ENCODE results near the gene CACNA1G. TPM values are rescaled to one million over a fixed set of nuclear protein-coding genes. Genes with fewer than 3 reads are reported as not detected.

CACNA1G gene
- total RNA-seq, 1 donor from 2014 or later = 0.07 TPM

DNA sequence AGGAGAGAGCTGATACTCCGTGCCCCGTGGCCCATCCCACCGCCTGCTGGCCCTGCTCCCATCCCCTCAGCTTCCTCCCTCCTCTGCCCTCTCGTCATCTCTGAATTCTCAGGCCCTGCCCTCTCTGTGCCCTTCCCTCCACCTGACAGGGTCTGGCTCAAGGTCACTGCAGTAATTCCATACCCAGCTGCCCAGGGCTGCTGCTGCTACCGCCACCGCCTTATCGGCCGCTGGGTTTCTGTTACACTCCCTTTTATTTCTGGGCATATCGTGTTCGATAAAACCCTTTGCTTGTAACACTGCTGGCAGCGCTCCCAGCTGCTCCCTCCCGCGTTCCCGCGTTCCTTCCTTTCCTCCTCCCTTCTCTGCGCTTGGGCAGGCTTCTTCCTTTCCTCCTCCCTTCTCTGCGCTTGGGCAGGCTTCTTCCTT lies 26.8 kb upstream of the CACNA1G start:
- no peak for TF ChIP-seq CTCF (IDR thresholded peaks at IDR 0.05)
- CTCF ChIA-PET = no interaction called here
- Mint-ChIP-seq H3K4me3 (no peak overlapping the region), H3K4me1 (peaks cover 12% of the 10 kb centered on the region), H3K27ac (no peak overlapping the region), H3K36me3 (ENCODE audit: low read depth) (no peaks in the 10 kb centered on the region), H3K9me3 (no peaks in the 10 kb centered on the region), H3K27me3 (peaks cover 61% of the 10 kb centered on the region)
- ATAC-seq (ENCODE audit: low read depth) (no peak), DNase-seq (no peak)
- POLR2A ChIA-PET = no interaction called here
- intact Hi-C loops (cut with micrococcal nuclease) = no loop called here

GRCh38 chr17:50534222-50534978 lies 26.1 kb upstream of the CACNA1G start:
- no peak for DNase-seq
- ChIA-PET CTCF (no interaction called here), POLR2A (no interaction called here)
- intact Hi-C loops (cut with micrococcal nuclease) = no loop called here
- Mint-ChIP-seq H3K27me3 (peaks cover 57% of the 10 kb centered on the region), H3K27ac (no peak overlapping the region), H3K36me3 (ENCODE audit: low read depth) (no peaks in the 10 kb centered on the region), H3K4me1 (peaks cover 12% of the 10 kb centered on the region), H3K9me3 (no peaks in the 10 kb centered on the region), H3K4me3 (no peak overlapping the region)
- no peak for TF ChIP-seq CTCF (IDR thresholded peaks at IDR 0.05)
- peak; percentile 28 for ATAC-seq (ENCODE audit: low read depth)

GRCh38 chr17:50534979-50535326 lies 25.6 kb upstream of the CACNA1G start:
- CTCF ChIA-PET = no interaction called here
- ATAC-seq (ENCODE audit: low read depth) (no peak), DNase-seq (no peak)
- POLR2A ChIA-PET = no interaction called here
- H3K27me3 Mint-ChIP-seq = peaks cover 53% of the 10 kb centered on the region
- H3K4me3 Mint-ChIP-seq = no peak overlapping the region
- H3K4me1 Mint-ChIP-seq = peaks cover 12% of the 10 kb centered on the region
- no peaks in the 10 kb centered on the region for H3K36me3 Mint-ChIP-seq (ENCODE audit: low read depth)
- intact Hi-C loops (cut with micrococcal nuclease) = no loop called here
- no peak overlapping the region for H3K27ac Mint-ChIP-seq
- TF ChIP-seq CTCF (IDR thresholded peaks at IDR 0.05) = no peak
- no peaks in the 10 kb centered on the region for H3K9me3 Mint-ChIP-seq

DNA sequence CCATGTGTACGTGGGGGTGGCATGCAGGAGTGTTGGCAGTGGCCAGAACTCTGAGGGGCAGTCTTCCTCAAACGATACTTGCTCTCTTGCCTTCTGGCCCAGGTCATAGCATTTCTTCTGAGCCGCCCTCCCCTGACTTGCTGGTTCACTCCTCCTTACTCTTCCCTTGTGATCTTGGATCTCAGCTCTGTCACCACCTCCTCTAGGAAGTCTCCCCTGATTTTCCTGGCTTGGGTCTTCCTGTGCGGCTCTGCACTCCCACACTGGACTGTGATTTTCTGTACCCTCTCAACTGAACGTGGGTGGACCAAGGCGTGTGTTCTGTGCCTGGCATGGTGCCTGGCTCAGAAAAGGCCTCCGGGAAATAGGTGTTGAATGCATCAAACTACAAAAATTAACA lies 25.1 kb upstream of the CACNA1G start:
- no peak overlapping the region for H3K4me3 Mint-ChIP-seq
- intact Hi-C loops (cut with micrococcal nuclease) = no loop called here
- H3K27ac Mint-ChIP-seq = no peak overlapping the region
- ChIA-PET CTCF (no interaction called here), POLR2A (no interaction called here)
- peaks cover 49% of the 10 kb centered on the region for H3K27me3 Mint-ChIP-seq
- no peak for TF ChIP-seq CTCF (IDR thresholded peaks at IDR 0.05)
- ATAC-seq (ENCODE audit: low read depth) (no peak), DNase-seq (no peak)
- H3K36me3 Mint-ChIP-seq (ENCODE audit: low read depth) = no peaks in the 10 kb centered on the region
- peaks cover 12% of the 10 kb centered on the region for H3K4me1 Mint-ChIP-seq
- H3K9me3 Mint-ChIP-seq = no peaks in the 10 kb centered on the region

DNA sequence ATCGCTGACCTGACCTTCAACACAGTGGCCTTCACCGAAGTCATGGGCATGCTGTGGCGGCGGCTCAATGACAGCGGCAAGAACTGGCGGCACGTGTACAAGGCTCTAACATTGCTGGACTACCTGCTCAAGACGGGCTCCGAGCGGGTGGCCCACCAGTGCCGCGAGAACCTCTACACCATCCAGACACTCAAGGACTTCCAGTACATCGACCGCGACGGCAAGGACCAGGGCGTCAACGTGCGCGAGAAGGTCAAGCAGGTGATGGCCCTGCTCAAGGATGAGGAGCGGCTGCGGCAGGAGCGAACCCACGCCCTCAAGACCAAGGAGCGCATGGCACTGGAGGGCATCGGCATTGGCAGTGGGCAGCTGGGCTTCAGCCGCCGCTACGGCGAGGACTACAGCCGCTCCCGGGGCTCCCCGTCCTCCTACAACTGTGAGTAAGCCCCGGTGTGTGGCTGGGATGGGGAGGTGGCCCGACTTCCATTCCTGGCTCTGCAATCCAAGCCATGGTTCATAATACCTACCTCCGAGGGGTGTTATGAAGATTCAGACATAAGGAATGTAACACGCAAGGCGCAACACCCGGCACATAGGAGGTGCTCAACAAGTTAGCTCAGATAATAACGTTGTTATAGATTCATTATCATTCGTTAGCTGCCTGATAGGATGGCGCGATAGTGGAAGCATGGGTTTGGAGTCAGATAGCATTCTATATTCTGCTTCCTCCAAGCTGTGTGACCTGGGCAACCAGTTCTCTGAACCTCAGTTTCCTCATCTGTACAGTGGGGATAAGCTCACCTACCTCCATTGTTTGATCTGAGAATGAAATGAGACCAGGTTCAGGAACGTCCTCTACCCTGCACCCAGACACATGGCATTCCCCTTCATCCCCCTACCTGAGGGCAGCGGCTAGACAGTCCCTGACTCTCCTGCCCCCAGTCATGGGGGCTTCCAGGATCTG lies 23.6 kb upstream of the CACNA1G start:
- ChIA-PET POLR2A (interaction anchor here (0.6 kb wide), 1 partner anchor 516 kb away, joined by 3 read pairs; no protein-coding TSS in a partner anchor), CTCF (no interaction called here)
- ATAC-seq (ENCODE audit: low read depth) (no peak), DNase-seq (no peak)
- H3K9me3 Mint-ChIP-seq = no peaks in the 10 kb centered on the region
- no peak for TF ChIP-seq CTCF (IDR thresholded peaks at IDR 0.05)
- no peaks in the 10 kb centered on the region for H3K36me3 Mint-ChIP-seq (ENCODE audit: low read depth)
- no peak overlapping the region for H3K4me3 Mint-ChIP-seq
- peaks cover 36% of the 10 kb centered on the region for H3K27me3 Mint-ChIP-seq
- intact Hi-C loops (cut with micrococcal nuclease) = no loop called here
- H3K4me1 Mint-ChIP-seq = peaks cover 13% of the 10 kb centered on the region
- H3K27ac Mint-ChIP-seq = no peak overlapping the region

Measured in activated B cell treated with CpG ODN at 0.5 μM for 24 hours (primary cell).